MCF 10A (cell line): ENCODE results near the gene TSEN54. TPM values are rescaled to one million over a fixed set of nuclear protein-coding genes. Genes with fewer than 3 reads are reported as not detected.

Source experiments
- BruUV-seq: library from RNA; stranded (reverse); fragments of 400-500 nt; replicated peaks from 2 replicates; lab custom pipeline; 2021; lab: Mats Ljungman, UMichigan
- CTCF ChIA-PET: fragments of 300-600 bp; sonication (Branson Sonifier 250); formaldehyde crosslinking; extraction: SDS; loops from one replicate; lab custom pipeline; 2021; ENCODE audit warnings: antibody characterized with exemption, inconsistent platforms; lab: Yijun Ruan, JAX
- POLR2A ChIA-PET: fragments of 300-600, 350-650 bp; sonication (Branson Sonifier 250); formaldehyde crosslinking; extraction: SDS; loops from one replicate; lab custom pipeline; 2020; ENCODE audit warnings: antibody characterized with exemption, inconsistent platforms; lab: Yijun Ruan, JAX
- DNase-seq: peaks from one replicate; pipeline ENCODE4 v3.0.0-alpha.2; 2018; ENCODE audit not compliant: unreplicated experiment
- H3K27ac Mint-ChIP-seq: one replicate; pipeline ENCODE4 v1.8.0; 2022; ENCODE audit warnings: mild to moderate bottlenecking, low read depth, mixed read lengths; ENCODE audit not compliant: unreplicated experiment
- H3K27me3 Mint-ChIP-seq: one replicate; pipeline ENCODE4 v1.8.0; 2022; ENCODE audit warnings: mixed read lengths; ENCODE audit not compliant: insufficient read depth, unreplicated experiment
- H3K36me3 Mint-ChIP-seq: one replicate; pipeline ENCODE4 v1.8.0; 2022; ENCODE audit warnings: mild to moderate bottlenecking, moderate library complexity, mixed read lengths; ENCODE audit not compliant: insufficient read depth, unreplicated experiment
- H3K4me1 Mint-ChIP-seq: one replicate; pipeline ENCODE4 v1.8.0; 2022; ENCODE audit warnings: mixed read lengths; ENCODE audit not compliant: insufficient read depth, unreplicated experiment
- H3K4me3 Mint-ChIP-seq: one replicate; pipeline ENCODE4 v1.8.0; 2022; ENCODE audit warnings: mild to moderate bottlenecking, moderate library complexity, mixed read lengths; ENCODE audit not compliant: unreplicated experiment
- H3K9me3 Mint-ChIP-seq: one replicate; pipeline ENCODE4 v1.8.0; 2022; ENCODE audit warnings: mixed read lengths; ENCODE audit not compliant: unreplicated experiment
- CTCF ChIP-seq: fragments of 200-600 bp; IDR thresholded peaks from one replicate; pipeline ENCODE4 v1.8.0; 2022; ENCODE audit warnings: antibody characterized with exemption, mild to moderate bottlenecking; ENCODE audit not compliant: unreplicated experiment
- intact Hi-C: fragments of 100-400 bp; cut with micrococcal nuclease; formaldehyde crosslinking; loops from 2 replicates; pipeline ENCODE4 v1.14.1; 2022
- total RNA-seq: library from RNA; stranded (reverse); gene quantifications from 2 replicates; pipeline ENCODE4 v1.2.3, GENCODE V29; 2022

Gene TSEN54
- total RNA-seq, 1 experiment from 2014 or later, result 13.3 TPM

- POLR2A ChIA-PET, result interaction anchor here (0.8 to 1.1 kb wide), 2 partner anchors 10 kb away, joined by 3 to 4 read pairs; no protein-coding TSS in a partner anchor
- H3K27me3 Mint-ChIP-seq, result no peaks in the 10 kb centered on the region
- H3K36me3 Mint-ChIP-seq, result no peaks in the 10 kb centered on the region
- CTCF ChIA-PET, result interaction anchor here (0.6 kb wide), 1 partner anchor 168 kb away, joined by 4 read pairs; no protein-coding TSS in a partner anchor
- BruUV-seq, result no TSS peak
- no peak for TF ChIP-seq CTCF
- intact Hi-C loops, result no loop called here
- DNase-seq, result no peak
- H3K4me1 Mint-ChIP-seq, result peaks cover 8% of the 10 kb centered on the region
- H3K27ac Mint-ChIP-seq, result no peak overlapping the region
- H3K4me3 Mint-ChIP-seq, result no peak overlapping the region
- H3K9me3 Mint-ChIP-seq, result no peaks in the 10 kb centered on the region
Observed at GRCh38 chr17:75536366-75536765, 20.0 kb downstream of the TSEN54 start.

- POLR2A ChIA-PET, result interaction anchor here (1.2 kb wide), 1 partner anchor 13 kb away, joined by 5 read pairs; no protein-coding TSS in a partner anchor
- Mint-ChIP-seq H3K36me3 (no peaks in the 10 kb centered on the region), H3K4me3 (no peak overlapping the region), H3K27ac (no peak overlapping the region), H3K4me1 (no peaks in the 10 kb centered on the region), H3K27me3 (no peaks in the 10 kb centered on the region), H3K9me3 (no peaks in the 10 kb centered on the region)
- intact Hi-C loops, result no loop called here
- TF ChIP-seq CTCF, result no peak
- DNase-seq, result no peak
- no TSS peak for BruUV-seq
- CTCF ChIA-PET, result interaction anchor here (0.6 to 1.1 kb wide), 2 partner anchors 24 to 28 kb away, joined by 3 read pairs; partner anchors contain the start of gene TSEN54
Observed at GRCh38 chr17:75539967-75540729, 23.8 kb downstream of the TSEN54 start.

- no peaks in the 10 kb centered on the region for H3K36me3 Mint-ChIP-seq
- ChIA-PET POLR2A (no interaction called here), CTCF (interaction anchor here (0.6 kb wide), 2 partner anchors 27 to 173 kb away, joined by 3 to 4 read pairs; no protein-coding TSS in a partner anchor)
- intact Hi-C loops, result no loop called here
- no peaks in the 10 kb centered on the region for H3K9me3 Mint-ChIP-seq
- no peak for DNase-seq
- no peak overlapping the region for H3K27ac Mint-ChIP-seq
- no peak for TF ChIP-seq CTCF
- no TSS peak for BruUV-seq
- H3K4me3 Mint-ChIP-seq, result no peak overlapping the region
- no peaks in the 10 kb centered on the region for H3K27me3 Mint-ChIP-seq
- H3K4me1 Mint-ChIP-seq, result no peaks in the 10 kb centered on the region
Observed at GRCh38 chr17:75540923-75541503, 24.7 kb downstream of the TSEN54 start.

GRCh38 chr17:75542229-75542628 lies 25.9 kb downstream of the TSEN54 start:
- CTCF ChIA-PET, result no interaction called here
- POLR2A ChIA-PET, result no interaction called here
- H3K4me1 Mint-ChIP-seq, result no peaks in the 10 kb centered on the region
- no peaks in the 10 kb centered on the region for H3K27me3 Mint-ChIP-seq
- no peaks in the 10 kb centered on the region for H3K9me3 Mint-ChIP-seq
- TF ChIP-seq CTCF, result no peak
- BruUV-seq, result no TSS peak
- intact Hi-C loops, result no loop called here
- H3K4me3 Mint-ChIP-seq, result no peak overlapping the region
- no peak for DNase-seq
- no peaks in the 10 kb centered on the region for H3K36me3 Mint-ChIP-seq
- no peak overlapping the region for H3K27ac Mint-ChIP-seq
